ENCODE data around the gene SLN.

- TF ChIP-seq CTCF (IDR thresholded peaks at IDR 0.05; ENCODE audit: borderline replicate concordance, extremely low read depth, low read length, poor library complexity, severe bottlenecking), result peak; percentile 22
- TF ChIP-seq EZH2 (IDR thresholded peaks at IDR 0.05; ENCODE audit: borderline replicate concordance, low read depth, low read length, severe bottlenecking), result no peak
Measured at GRCh38 chr11:107741044-107741823, 29.4 kb upstream of the SLN start.
